H9 (cell line): ENCODE data around the gene POU2F1. TPM values are rescaled to one million over a fixed set of nuclear protein-coding genes. Genes with fewer than 3 reads are reported as not detected.

Source experiments
- DNase-seq: peaks from one replicate; pipeline ENCODE4 v3.0.0-alpha.2; 2017
- H2AFZ ChIP-seq: one replicate; pipeline ENCODE4 v1.6.1; 2013; ENCODE audit warnings: mild to moderate bottlenecking, low read length, control low read depth, moderate library complexity
- H2AK5ac ChIP-seq: 2 replicates; pipeline ENCODE4 v1.6.1; 2013; ENCODE audit warnings: low read length, control low read depth, mixed read lengths; ENCODE audit not compliant: insufficient read length
- H2BK120ac ChIP-seq: one replicate; pipeline ENCODE4 v1.6.1; 2013; ENCODE audit warnings: low read depth, mild to moderate bottlenecking, low read length, control low read depth, inconsistent platforms; ENCODE audit not compliant: poor library complexity, severe bottlenecking
- H2BK12ac ChIP-seq: 2 replicates; pipeline ENCODE4 v1.6.1; 2013; ENCODE audit warnings: low read length, control low read depth, mixed read lengths, low read depth; ENCODE audit not compliant: insufficient read length
- H2BK15ac ChIP-seq: 2 replicates; pipeline ENCODE4 v1.6.1; 2013; ENCODE audit warnings: low read depth, low read length, control low read depth
- H2BK20ac ChIP-seq: one replicate; pipeline ENCODE4 v1.6.1; 2013; ENCODE audit warnings: low read depth, mild to moderate bottlenecking, low read length, control low read depth, inconsistent platforms; ENCODE audit not compliant: poor library complexity, severe bottlenecking
- H2BK5ac ChIP-seq: 2 replicates; pipeline ENCODE4 v1.6.1; 2013; ENCODE audit warnings: low read length, control low read depth, mixed read lengths; ENCODE audit not compliant: insufficient read length
- H3K14ac ChIP-seq: 2 replicates; pipeline ENCODE4 v1.6.1; 2013; ENCODE audit warnings: low read length, control low read depth; ENCODE audit not compliant: insufficient read depth
- H3K18ac ChIP-seq: 2 replicates; pipeline ENCODE4 v1.6.1; 2013; ENCODE audit warnings: low read depth, mild to moderate bottlenecking, mixed read lengths, low read length, control low read depth; ENCODE audit not compliant: insufficient read length
- H3K23ac ChIP-seq: 2 replicates; pipeline ENCODE4 v1.6.1; 2013; ENCODE audit warnings: low read length, control low read depth, mixed read lengths, low read depth; ENCODE audit not compliant: insufficient read length
- H3K23me2 ChIP-seq: 2 replicates; pipeline ENCODE4 v1.6.1; 2013; ENCODE audit warnings: low read depth, mild to moderate bottlenecking, mixed read lengths, low read length, control low read depth; ENCODE audit not compliant: insufficient read length, poor library complexity, severe bottlenecking
- H3K27ac ChIP-seq: 2 replicates; pipeline ENCODE4 v1.5.1; 2013; ENCODE audit warnings: low read length, control low read depth, mixed read lengths, low read depth; ENCODE audit not compliant: insufficient read length
- H3K27me3 ChIP-seq: 2 replicates; pipeline ENCODE4 v1.6.1; 2013; ENCODE audit warnings: low read length, control low read depth, inconsistent platforms; ENCODE audit not compliant: insufficient read depth
- H3K4ac ChIP-seq: 2 replicates; pipeline ENCODE4 v1.6.1; 2013; ENCODE audit warnings: low read depth, mild to moderate bottlenecking, control low read depth, inconsistent platforms, low read length, moderate library complexity
- H3K4me1 ChIP-seq: 2 replicates; pipeline ENCODE4 v1.6.1; 2013; ENCODE audit warnings: low read length, control low read depth, inconsistent platforms; ENCODE audit not compliant: insufficient read depth
- H3K4me2 ChIP-seq: 2 replicates; pipeline ENCODE4 v1.6.1; 2013; ENCODE audit warnings: low read length, control low read depth, mixed read lengths; ENCODE audit not compliant: insufficient read length, insufficient read depth
- H3K56ac ChIP-seq: 2 replicates; pipeline ENCODE4 v1.6.1; 2013; ENCODE audit warnings: low read depth, mild to moderate bottlenecking, mixed read lengths, low read length, control low read depth; ENCODE audit not compliant: insufficient read length
- H3K79me1 ChIP-seq: 2 replicates; pipeline ENCODE4 v1.6.1; 2013; ENCODE audit warnings: low read depth, mild to moderate bottlenecking, moderate library complexity, low read length, control low read depth, inconsistent platforms; ENCODE audit not compliant: insufficient read depth, poor library complexity, severe bottlenecking
- H3K79me2 ChIP-seq: 2 replicates; pipeline ENCODE4 v1.6.1; 2013; ENCODE audit warnings: low read length, control low read depth, inconsistent platforms; ENCODE audit not compliant: insufficient read depth
- H3K9ac ChIP-seq: 2 replicates; pipeline ENCODE4 v1.6.1; 2013; ENCODE audit warnings: low read length, control low read depth, mixed read lengths; ENCODE audit not compliant: insufficient read length; ENCODE audit errors: extremely low read depth
- H3K9me3 ChIP-seq: one replicate; pipeline ENCODE4 v1.6.1; 2013; ENCODE audit warnings: low read depth, low read length, inconsistent platforms; ENCODE audit not compliant: control insufficient read depth
- H3T11ph ChIP-seq: one replicate; pipeline ENCODE4 v1.6.1; 2013; ENCODE audit warnings: mild to moderate bottlenecking, low read length, control low read depth, inconsistent platforms
- H4K20me1 ChIP-seq: one replicate; pipeline ENCODE4 v1.6.1; 2013; ENCODE audit not compliant: control insufficient read depth, insufficient read length, insufficient read depth
- H4K5ac ChIP-seq: 2 replicates; pipeline ENCODE4 v1.6.1; 2013; ENCODE audit warnings: low read depth, mild to moderate bottlenecking, mixed read lengths, low read length, control low read depth; ENCODE audit not compliant: insufficient read length
- H4K8ac ChIP-seq: replicated peaks from 2 replicates; pipeline ENCODE4 v1.6.1; 2013; ENCODE audit warnings: low read length, control low read depth, mixed read lengths, low read depth; ENCODE audit not compliant: insufficient read length
- H4K91ac ChIP-seq: 2 replicates; pipeline ENCODE4 v1.6.1; 2013; ENCODE audit warnings: low read depth, mild to moderate bottlenecking, moderate library complexity, mixed read lengths, low read length, control low read depth; ENCODE audit not compliant: insufficient read length
- H3K27ac Mint-ChIP-seq, 3 experiments: 2 replicates in 2 of 3; 3 replicates in 1 of 3; pipeline ENCODE4 v1.8.0; 2020 to 2021; ENCODE audit warnings: mixed read lengths in 3 of 3, mild to moderate bottlenecking in 1 of 3, moderate library complexity in 1 of 3
- H3K27me3 Mint-ChIP-seq: 2 replicates; pipeline ENCODE4 v1.8.0; 2021; ENCODE audit warnings: low read depth, mild to moderate bottlenecking, moderate library complexity, mixed read lengths
- H3K36me3 Mint-ChIP-seq, 3 experiments: 2 replicates in 2 of 3; 3 replicates in 1 of 3; pipeline ENCODE4 v1.8.0; 2020 to 2021; ENCODE audit warnings: low read depth in 3 of 3, mixed read lengths in 3 of 3; ENCODE audit not compliant: insufficient read depth in 1 of 3
- H3K4me1 Mint-ChIP-seq, 2 experiments: 2 replicates each; pipeline ENCODE4 v1.8.0; 2020; ENCODE audit warnings: mixed read lengths in 2 of 2
- H3K4me3 Mint-ChIP-seq, 2 experiments: 2 replicates in 1 of 2; 3 replicates in 1 of 2; pipeline ENCODE4 v1.8.0; 2020 to 2021; ENCODE audit warnings: mild to moderate bottlenecking in 2 of 2, mixed read lengths in 2 of 2, moderate library complexity in 1 of 2
- H3K9me3 Mint-ChIP-seq, 2 experiments: 2 replicates in 1 of 2; 3 replicates in 1 of 2; pipeline ENCODE4 v1.8.0; 2020; ENCODE audit warnings: mild to moderate bottlenecking in 2 of 2, mixed read lengths in 2 of 2, moderate library complexity in 1 of 2
- CTCF ChIP-seq: fragments of 200-600 bp; sonication (generic); conservative IDR thresholded peaks from 3 replicates; pipeline ENCODE4 v1.8.0; 2021; ENCODE audit warnings: antibody characterized with exemption, mild to moderate bottlenecking
- total RNA-seq: library from RNA; stranded (reverse); gene quantifications from 2 replicates; pipeline ENCODE4 v1.2.1, GENCODE V29; 2021

The POU2F1 gene
- total RNA-seq, 1 experiment from 2014 or later, result 62.5 TPM

- H2BK5ac ChIP-seq, result no peak overlapping the region
- no peaks in the 10 kb centered on the region for H3K27me3 ChIP-seq
- no peak overlapping the region for H3K27ac ChIP-seq
- no peaks in the 10 kb centered on the region for H3K23me2 ChIP-seq
- H2BK120ac ChIP-seq, result no peak overlapping the region
- H3T11ph ChIP-seq, result no peak overlapping the region
- TF ChIP-seq CTCF, result no peak
- H3K23ac ChIP-seq, result no peak overlapping the region
- Mint-ChIP-seq H3K27me3 (no peaks in the 10 kb centered on the region), H3K36me3 (peaks cover 18 to 38% (median 37%) of the 10 kb centered on the region in 3 experiments; a peak in 6 of 7 replicates), H3K4me3 (no peak overlapping the region), H3K4me1 (peaks cover 16 to 27% of the 10 kb centered on the region in 2 experiments), H3K27ac (no peak overlapping the region), H3K9me3 (no peaks in the 10 kb centered on the region)
- H4K5ac ChIP-seq, result no peak overlapping the region
- no peak for DNase-seq
- no peaks in the 10 kb centered on the region for H3K79me1 ChIP-seq
- no peak overlapping the region for H2BK12ac ChIP-seq
- H2BK15ac ChIP-seq, result no peak overlapping the region
- H3K56ac ChIP-seq, result no peak overlapping the region
- H3K79me2 ChIP-seq, result no peaks in the 10 kb centered on the region
- no peak overlapping the region for H4K91ac ChIP-seq
- H3K18ac ChIP-seq, result no peak overlapping the region
- H3K4me1 ChIP-seq, result peaks cover 5% of the 10 kb centered on the region; the same call in 1 of the 2 replicates
- no peak overlapping the region for H3K4ac ChIP-seq
- no peak overlapping the region for H3K4me2 ChIP-seq
- no peak overlapping the region for H2AK5ac ChIP-seq
- no peaks in the 10 kb centered on the region for H4K20me1 ChIP-seq
- no peak overlapping the region for H4K8ac ChIP-seq
- no peak overlapping the region for H3K14ac ChIP-seq
- no peak overlapping the region for H3K9ac ChIP-seq
- no peak overlapping the region for H2BK20ac ChIP-seq
- no peak overlapping the region for H2AFZ ChIP-seq
- H3K9me3 ChIP-seq, result no peaks in the 10 kb centered on the region
Measured at GRCh38 chr1:167419245-167419644, 198.6 kb downstream of the POU2F1 start.
